ENCODE measurements around the gene TADA1.
A peak's percentile ranks its signal among the peaks of the same experiment; 100 is the strongest.
"Not testable (repeated sequence)": the region's sequence is repeated elsewhere in the genome, so short reads cannot be mapped to it uniquely, and the experiment has no call there.

The TADA1 gene

GRCh38 chr1:166836733-166837132, 39.3 kb downstream of the TADA1 start:
- H3K36me3 ChIP-seq = peaks cover 12% of the 10 kb centered on the region
- TF ChIP-seq CTCF (IDR thresholded peaks at IDR 0.05; ENCODE audit: low read depth, low read length) = no peak
- no peak overlapping the region for H3K4me3 ChIP-seq (ENCODE audit: low read depth, low read length)
- H3K9me3 ChIP-seq (ENCODE audit: severe bottlenecking) = no peaks in the 10 kb centered on the region
- H3K27me3 ChIP-seq (ENCODE audit: insufficient read depth, low read depth, severe bottlenecking) = no peaks in the 10 kb centered on the region
- no peak overlapping the region for H3K27ac ChIP-seq
- DNase-seq = no peak

- not testable (repeated sequence) for H3K27ac ChIP-seq; H3K27me3 ChIP-seq (ENCODE audit: insufficient read depth, low read depth, severe bottlenecking); H3K36me3 ChIP-seq; DNase-seq; H3K4me3 ChIP-seq (ENCODE audit: low read depth, low read length); H3K9me3 ChIP-seq (ENCODE audit: severe bottlenecking)
These were observed 46.3 kb downstream of the TADA1 start for GRCh38 chr1:166829762-166830161.

GRCh38 chr1:166827426-166827825, 48.6 kb downstream of the TADA1 start:
- no peaks in the 10 kb centered on the region for H3K36me3 ChIP-seq
- no peak for DNase-seq
- no peak overlapping the region for H3K27ac ChIP-seq
- no peaks in the 10 kb centered on the region for H3K9me3 ChIP-seq (ENCODE audit: severe bottlenecking)
- no peak for TF ChIP-seq CTCF (IDR thresholded peaks at IDR 0.05; ENCODE audit: low read depth, low read length)
- no peak overlapping the region for H3K4me3 ChIP-seq (ENCODE audit: low read depth, low read length)
- H3K27me3 ChIP-seq (ENCODE audit: insufficient read depth, low read depth, severe bottlenecking) = no peaks in the 10 kb centered on the region

GRCh38 chr1:166822385-166822784, 53.7 kb downstream of the TADA1 start:
- no peak overlapping the region for H3K4me3 ChIP-seq (ENCODE audit: low read depth, low read length)
- H3K27me3 ChIP-seq (ENCODE audit: insufficient read depth, low read depth, severe bottlenecking) = no peaks in the 10 kb centered on the region
- no peak overlapping the region for H3K27ac ChIP-seq
- H3K9me3 ChIP-seq (ENCODE audit: severe bottlenecking) = no peaks in the 10 kb centered on the region
- no peak for TF ChIP-seq CTCF (IDR thresholded peaks at IDR 0.05; ENCODE audit: low read depth, low read length)
- H3K36me3 ChIP-seq = no peaks in the 10 kb centered on the region
- no peak for DNase-seq

- H3K27ac ChIP-seq = no peak overlapping the region
These were observed 56.1 kb downstream of the TADA1 start for GRCh38 chr1:166819974-166820373.

GRCh38 chr1:166814611-166815010, 61.5 kb downstream of the TADA1 start:
- no peaks in the 10 kb centered on the region for H3K27me3 ChIP-seq (ENCODE audit: insufficient read depth, low read depth, severe bottlenecking)
- H3K27ac ChIP-seq = no peak overlapping the region
- no peak for TF ChIP-seq CTCF (IDR thresholded peaks at IDR 0.05; ENCODE audit: low read depth, low read length)
- no peak overlapping the region for H3K4me3 ChIP-seq (ENCODE audit: low read depth, low read length)
- no peaks in the 10 kb centered on the region for H3K36me3 ChIP-seq
- DNase-seq = no peak
- H3K9me3 ChIP-seq (ENCODE audit: severe bottlenecking) = no peaks in the 10 kb centered on the region

More at GRCh38 chr1:166819974-166820373, 56.1 kb downstream of the TADA1 start:
- H3K4me3 ChIP-seq (ENCODE audit: low read depth, low read length) = no peak overlapping the region
- H3K27me3 ChIP-seq (ENCODE audit: insufficient read depth, low read depth, severe bottlenecking) = no peaks in the 10 kb centered on the region
- peak; percentile 41 for DNase-seq
- no peaks in the 10 kb centered on the region for H3K9me3 ChIP-seq (ENCODE audit: severe bottlenecking)
- TF ChIP-seq CTCF (IDR thresholded peaks at IDR 0.05; ENCODE audit: low read depth, low read length) = no peak
- no peaks in the 10 kb centered on the region for H3K36me3 ChIP-seq
